Suppressor macrophage treated with lipopolysaccharide for 1 hour (primary cell): ENCODE data around the gene SMAD6.
A peak's percentile ranks its signal among the peaks of the same experiment; 100 is the strongest.
"Not testable (repeated sequence)": the region's sequence is repeated elsewhere in the genome, so short reads cannot be mapped to it uniquely, and the experiment has no call there.

Source experiments
- DNase-seq, 3 donors: peaks; one replicate each; pipeline ENCODE4 v3.0.0-alpha.2; 2020 to 2022

SMAD6 gene

DNA sequence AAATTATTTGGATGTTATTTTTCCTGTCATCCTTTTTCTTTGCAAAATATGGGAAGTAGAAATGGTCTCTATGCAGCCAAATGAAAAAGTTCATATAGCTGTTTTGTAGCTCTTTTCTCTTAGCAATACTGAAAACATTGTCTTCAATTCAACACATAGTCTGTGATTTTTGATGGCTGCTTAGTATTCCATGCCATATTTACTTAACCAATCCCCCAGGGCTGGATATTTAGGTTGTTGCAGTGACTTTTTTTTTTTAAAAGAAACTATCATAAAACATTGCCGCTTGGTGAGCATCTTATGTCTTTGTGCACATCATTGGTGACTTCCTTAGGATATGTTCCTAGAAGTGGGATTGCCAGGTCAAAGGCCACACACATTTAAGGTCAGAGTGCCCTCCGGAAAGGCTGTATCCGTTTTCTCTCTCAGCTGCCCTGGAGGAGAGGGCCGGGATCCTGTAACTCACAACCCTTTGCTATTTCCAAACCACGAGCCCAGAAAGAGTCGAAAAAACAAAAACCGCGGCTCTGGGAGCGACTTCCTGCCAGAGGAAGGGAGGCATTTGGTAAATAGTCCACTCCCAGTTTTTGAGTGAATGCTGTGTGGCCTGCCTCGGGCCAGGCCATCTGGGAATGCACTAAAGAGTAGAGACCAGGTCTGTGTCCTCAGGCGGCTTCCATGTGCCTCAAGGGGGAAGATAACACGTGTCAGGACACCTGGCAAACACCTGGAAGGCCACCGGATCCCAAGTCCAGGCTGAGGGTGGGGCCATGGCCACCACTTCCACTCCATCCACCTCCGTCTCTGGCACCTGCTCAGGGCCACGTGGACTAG, 41.9 kb downstream of the SMAD6 start:
- DNase-seq: no peak

DNA sequence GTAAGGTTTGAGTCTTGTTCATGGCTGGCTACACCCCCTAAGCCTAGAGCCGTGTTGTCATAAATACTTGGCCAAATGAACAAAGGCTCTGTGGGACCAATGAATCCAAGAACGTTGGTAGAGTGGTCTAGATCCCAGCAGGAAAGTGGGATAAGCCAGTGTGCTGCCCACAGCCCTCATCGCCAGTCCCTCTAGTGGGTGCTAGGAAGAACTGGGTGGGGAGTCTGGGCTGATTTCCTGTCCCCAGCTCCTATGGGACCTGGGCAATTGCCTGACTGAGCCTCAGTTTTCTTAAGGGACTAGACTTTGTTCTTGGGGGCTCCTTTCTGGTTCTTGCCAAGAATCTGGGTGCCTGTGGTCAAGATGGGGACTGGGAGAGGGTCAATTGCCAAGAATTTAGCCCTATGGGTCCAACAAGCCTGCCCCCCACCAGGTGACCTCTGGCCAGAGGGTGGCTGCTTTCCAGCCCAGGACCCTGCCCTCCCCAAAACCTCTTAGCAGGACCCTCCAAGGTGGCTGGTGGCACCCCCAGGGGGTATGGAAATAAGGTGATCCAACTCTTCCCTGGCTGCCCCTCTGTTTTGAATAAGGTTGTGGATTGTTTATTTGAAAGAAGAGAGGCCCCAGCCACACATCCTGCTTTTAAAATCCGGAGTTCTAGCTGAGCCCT, 42.7 kb downstream of the SMAD6 start:
- DNase-seq: no peak

- DNase-seq: no peak
Measured at GRCh38 chr15:66745530-66746230, 43.6 kb downstream of the SMAD6 start.

DNA sequence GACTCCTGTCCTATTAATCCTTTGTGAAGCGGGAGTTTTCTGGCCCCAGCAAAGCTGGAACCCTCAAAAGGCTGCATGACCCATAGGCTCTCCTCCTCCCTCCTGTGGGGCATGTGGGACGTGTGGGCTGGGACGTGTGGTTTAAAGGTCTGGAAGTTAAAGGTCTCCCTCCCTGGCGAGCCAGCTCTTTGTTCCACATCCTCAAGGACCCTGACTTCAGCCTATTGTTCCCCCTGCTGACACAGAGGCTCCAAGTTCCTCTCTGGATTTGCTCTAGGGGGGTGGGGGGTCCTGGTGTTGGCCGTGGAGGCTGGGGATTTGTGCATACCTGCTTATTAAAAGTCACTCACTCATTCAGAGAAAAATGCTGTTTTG, 44.2 kb downstream of the SMAD6 start:
- DNase-seq: no peak

DNA sequence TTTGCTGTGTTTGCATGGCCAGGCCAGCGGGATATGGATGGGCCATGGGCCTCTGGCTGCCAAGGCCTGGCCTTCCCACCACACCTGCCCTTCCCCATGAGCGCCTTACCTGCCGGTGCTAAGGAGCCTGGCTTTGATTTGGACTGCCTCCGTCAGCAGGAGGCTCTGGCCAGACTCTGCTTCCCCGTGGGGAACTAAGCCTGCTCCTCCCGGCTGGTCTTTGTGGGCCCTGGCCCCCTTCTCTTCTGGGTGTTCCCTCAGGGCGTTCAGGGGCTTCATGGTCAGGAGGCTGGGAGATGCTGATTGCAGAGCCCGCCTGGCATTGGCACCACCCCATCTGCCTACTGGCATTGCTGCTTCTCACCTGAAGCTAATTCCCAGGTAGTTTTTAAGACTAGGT, 45.2 kb downstream of the SMAD6 start:
- no peak for DNase-seq

GRCh38 chr15:66747886-66748707, 46.1 kb downstream of the SMAD6 start:
- no peak for DNase-seq

GRCh38 chr15:66748708-66749035, 46.6 kb downstream of the SMAD6 start:
- no peak for DNase-seq

DNA sequence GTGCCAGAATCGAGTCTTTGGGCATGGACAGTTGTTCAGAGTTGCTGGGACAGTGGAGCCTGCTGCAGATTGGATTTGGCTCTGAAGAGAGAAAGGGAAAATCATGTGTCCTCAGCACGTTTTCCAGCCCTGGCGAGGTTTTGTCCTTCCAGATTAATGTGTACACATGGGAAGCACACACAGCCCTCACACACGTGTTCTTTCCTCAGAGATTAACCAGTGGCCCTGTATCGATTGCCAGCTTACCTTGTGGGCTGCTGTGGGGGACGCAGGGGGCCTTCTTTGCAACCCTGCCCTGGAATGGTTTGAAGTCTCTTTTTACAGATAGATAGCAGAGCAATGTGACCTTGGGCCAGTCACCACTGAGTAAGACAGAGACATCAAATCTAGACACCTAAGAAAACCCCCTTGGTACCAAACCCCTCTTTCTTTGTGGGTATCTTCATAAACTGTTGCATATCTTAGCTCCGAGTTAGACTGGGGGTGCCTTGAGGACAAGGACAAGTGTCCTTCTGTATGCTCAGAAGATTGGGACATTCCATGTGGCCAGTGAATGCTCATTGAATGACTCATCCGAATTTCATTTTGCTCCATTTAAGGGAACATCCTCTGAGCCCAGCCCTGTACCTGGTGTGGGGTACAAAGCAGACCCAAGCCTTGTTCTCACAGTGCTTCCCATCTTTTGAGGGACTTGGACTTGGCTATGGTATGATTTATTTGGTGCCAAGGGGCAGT, 48.0 kb downstream of the SMAD6 start:
- DNase-seq: peak; percentile 29 to 52 (median 52)

GRCh38 chr15:66750609-66751008, 48.6 kb downstream of the SMAD6 start:
- DNase-seq: no peak

DNA sequence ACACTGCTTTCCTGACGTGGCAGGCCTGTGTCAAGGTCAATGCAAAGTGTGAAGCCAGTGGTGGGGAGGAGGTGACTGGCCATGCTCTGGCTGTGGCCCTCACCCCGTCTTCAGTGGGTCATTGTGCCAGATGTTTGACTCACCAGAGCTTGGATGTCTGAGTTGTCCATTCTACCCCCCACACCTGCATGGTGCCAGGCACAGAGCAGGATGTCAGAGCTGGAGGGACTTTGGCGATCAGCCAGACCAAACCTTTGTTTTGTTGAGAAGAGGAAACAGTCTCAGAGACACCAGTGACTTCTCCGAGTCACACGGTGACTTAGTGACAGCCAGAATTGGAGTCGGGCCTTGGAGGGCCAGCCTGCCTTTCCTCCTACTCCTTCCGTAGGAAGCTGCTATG, 49.5 kb downstream of the SMAD6 start:
- peak in 2 of 3 donors; percentile 23 to 45 for DNase-seq

DNA sequence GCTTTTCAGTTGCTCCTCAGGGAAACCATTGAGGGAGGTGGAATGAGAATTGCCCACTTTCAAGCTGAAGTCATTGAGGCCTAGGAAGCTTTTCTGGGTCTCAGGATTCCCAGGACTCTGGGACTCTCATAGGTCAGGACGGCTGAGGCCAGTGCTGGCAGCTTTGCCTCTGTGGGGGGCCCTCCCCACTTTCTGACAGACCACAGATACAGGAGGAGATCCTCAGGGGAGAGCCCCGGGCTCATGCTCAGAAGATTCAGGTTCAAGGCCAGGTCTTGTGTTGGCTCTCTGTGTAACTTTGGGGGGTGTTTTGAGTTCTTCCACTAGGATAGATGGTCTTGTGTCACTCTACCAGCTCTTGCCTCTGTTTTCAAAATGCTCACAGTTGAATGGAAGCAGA, 50.0 kb downstream of the SMAD6 start:
- no peak for DNase-seq

DNA sequence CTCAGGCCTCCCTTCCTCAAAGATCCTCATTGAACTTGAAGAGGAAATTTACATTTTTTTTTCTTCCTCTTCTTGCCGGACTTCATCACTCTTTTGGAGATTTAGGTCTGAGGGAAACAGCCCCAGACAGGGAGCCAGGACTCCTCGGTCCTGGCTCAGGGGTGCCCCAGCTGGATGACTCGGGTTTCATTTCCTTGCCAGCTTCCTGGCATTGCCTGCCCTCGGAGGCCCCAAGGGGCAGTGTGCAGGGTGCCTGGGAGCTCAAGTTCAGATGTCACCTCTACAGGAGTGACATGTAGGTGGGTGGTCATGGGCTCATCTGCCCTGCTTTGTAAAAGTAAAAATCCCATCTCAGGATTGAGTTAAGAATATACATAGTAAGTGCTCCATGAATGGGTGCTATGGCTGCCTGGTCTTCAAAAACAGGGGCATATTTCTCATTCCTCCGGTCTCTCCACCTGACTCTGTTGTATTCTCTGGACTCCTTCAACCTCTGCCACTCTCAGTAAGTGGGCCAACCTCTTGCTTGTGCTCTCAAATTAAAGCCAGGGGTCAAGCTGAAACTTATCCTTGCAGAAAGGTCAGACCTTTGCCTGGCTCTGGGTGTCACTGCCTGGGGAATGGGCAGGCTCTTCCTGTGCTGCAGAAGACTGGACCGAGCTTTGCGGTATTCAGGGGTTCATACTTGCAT, 51.8 kb downstream of the SMAD6 start:
- DNase-seq: no peak

DNA sequence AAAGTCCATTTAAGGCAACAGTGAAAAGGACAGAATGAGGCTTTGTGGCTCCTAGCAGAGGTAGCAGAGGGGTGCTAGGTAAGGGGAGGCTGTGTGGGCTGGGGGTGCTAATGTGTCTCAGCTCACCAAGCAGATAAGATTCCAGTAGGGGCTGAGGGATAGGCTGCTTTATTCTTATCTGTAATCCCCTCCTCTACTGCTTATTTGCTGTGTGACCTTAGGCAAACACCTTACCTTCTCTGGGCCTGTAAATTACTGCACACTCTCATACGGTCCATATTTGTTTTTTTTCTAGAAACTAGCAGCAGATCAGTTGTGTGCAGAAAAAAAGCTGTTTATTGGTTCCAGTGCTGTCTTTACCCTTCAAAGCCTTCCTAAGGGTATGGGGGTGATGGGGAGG, 52.8 kb downstream of the SMAD6 start:
- no peak for DNase-seq

GRCh38 chr15:66755298-66756068, 53.4 kb downstream of the SMAD6 start:
- no peak for DNase-seq

GRCh38 chr15:66756295-66756694, 54.3 kb downstream of the SMAD6 start:
- no peak for DNase-seq

DNA sequence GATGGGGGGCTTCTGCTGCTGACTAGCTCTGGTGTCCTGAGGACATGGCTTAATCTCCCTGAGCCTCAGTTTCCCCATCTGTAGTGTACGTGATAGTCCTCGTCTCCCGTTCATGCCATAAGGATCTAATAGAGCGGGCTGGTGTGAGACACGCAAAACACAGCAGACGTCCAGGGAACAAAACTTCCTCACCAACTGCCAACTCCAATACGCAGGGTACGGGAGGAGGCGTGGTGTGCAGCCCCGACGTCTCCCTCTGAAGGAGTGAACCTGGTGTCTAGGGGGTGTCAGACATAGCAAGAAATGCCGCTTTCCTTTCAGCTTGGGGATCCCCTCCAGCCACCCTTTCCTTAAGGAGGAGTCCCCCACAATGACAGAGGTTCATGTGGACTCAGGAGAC, 55.0 kb downstream of the SMAD6 start:
- DNase-seq: no peak

DNA sequence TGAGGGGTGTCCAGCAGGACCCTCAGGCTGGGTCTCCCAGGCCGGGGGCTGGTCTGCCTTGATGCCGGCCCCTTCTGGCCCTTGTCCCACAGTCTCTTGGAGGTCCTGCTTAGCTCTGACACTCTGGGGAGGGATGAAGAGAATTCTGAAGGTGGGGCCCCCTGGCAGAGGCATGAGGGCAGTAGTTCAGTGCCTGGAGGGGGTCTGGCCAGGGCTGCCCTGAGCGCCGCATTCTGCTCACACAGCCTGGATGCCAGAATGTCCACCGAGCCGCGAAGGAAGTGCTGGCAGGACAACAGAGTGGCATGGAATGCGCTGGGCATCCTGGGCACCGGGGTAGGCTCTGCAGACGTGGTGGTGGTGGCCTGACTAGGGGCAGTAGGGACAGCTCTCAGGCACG, 55.5 kb downstream of the SMAD6 start:
- no peak for DNase-seq

DNA sequence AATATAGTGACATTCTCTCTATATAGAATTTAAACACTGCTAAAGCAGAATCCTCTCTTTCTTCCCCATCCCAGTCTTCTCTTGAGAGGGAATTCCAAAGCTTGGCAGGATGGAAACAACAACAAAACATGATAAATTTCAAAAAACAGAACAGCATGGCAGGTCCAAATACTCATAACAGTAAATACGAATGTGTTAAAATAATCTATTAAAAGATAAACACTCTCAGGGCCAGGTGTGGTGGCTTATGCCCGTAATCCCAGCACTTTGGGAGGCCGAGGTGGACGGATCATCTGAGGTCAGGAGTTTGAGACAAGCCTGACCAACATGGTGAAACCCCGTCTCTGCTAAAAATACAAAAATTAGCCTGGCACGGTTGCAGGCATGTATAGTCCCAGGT, 56.2 kb downstream of the SMAD6 start:
- not testable (repeated sequence) for DNase-seq

DNA sequence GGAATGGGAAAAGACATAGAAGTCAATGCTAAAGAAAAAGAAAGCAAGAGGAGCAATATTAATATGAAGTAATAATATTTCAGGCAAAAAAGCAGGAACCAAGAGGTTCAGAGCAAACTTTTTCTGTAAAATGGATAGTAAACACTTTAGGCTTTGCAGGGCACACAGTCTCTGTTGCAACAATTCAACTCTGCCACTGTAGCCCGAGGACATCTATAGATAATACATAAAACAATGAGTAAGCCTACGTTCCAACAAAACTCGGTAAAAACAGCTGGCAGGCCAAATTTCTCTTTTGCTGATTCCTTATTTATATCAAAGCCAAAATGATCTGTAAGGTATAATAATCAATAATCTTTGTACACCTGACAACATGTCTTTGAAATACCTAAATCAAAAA, 56.8 kb downstream of the SMAD6 start:
- no peak for DNase-seq

DNA sequence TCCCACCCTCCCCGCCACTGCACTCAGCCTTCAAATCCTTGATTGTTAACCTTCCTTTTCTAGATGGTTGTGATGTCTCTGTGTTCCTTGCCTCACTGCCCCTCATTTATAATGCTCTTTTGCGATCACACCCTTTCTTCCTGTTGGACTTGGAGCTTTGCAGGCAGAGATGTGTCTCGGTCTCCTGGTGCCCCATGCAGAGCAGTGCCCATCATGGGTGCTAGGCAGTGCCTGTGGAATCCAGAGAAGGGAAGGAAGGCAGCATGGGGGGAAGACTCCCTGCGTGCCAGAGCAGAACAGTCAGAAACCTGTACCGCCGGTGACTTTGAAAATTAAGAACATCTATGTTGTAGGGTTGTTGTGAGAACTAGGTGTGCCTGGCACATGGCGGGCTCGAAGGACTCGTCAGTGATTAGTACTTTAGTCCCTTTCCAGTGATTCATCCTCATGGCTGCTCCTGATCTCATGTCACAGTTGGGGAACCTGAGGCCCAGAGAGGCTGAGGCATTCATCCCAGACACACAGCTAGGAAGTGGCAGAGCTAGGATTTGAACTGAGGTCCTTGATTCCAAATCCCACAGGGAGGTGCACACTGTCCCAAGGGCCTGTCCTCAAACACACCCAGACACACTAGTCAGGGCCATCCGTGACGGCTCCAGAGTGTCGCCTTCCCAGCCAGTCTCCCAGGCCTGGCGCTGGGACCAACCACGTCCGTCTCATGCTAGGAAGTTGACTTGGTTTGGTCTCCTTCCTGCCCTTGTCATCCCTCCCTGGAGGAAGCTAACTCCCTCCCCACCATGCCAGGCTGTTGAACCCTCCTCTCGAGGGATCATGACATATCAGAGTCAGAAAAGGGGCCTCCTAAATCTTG, 58.3 kb downstream of the SMAD6 start:
- no peak for DNase-seq
